ENCODE measurements around the gene ANO10.

DNA sequence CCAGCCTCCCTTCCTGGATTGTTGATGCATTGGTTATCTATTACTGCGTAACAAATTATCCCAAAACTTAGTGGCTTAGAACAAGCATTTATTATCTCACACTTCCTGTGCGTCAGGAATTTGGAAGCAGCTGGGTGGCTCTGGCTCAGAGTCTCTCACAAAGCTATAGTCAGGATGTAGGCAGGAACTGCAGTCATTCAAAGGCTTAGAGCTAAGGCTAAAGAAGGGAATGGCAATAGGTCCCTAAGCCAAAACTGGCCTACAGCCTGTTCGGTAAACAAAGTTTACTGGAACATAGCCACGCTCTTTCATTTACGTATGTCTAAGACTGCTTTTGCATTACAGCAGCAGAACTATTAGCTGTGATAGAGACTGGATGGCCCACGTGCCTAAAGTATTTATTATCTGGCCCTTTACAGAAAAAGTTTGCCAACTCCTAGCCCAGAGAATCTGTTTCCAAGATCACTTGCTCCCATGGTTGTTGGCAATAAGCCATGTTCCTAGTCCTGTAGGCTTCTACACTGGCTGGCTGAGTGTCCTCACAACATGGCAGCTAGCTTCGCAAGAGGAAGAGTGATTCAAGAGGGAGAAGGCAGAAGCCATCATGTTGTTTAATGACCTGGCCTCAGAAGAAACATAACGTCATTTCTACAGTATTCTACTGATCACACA, 203.1 kb downstream of the ANO10 start:
- no peak for TF ChIP-seq CTCF (IDR thresholded peaks at IDR 0.05)
- no peak for TF ChIP-seq POLR2A (IDR thresholded peaks at IDR 0.05)

Measured in heart left ventricle (tissue), 13 donors.